GM23338 (cell line): ENCODE measurements around the gene TNFAIP6. TPM values are rescaled to one million over a fixed set of nuclear protein-coding genes. Genes with fewer than 3 reads are reported as not detected.

Experiments
- ATAC-seq: fragments of 200-7000 bp; cut with Tn5 transposase; 3 replicates; pipeline ENCODE4 v1.9.1; 2020
- DNase-seq: peaks from one replicate; pipeline ENCODE4 v3.0.0-alpha.2; 2015; ENCODE audit warnings: low spot score
- H2AFZ ChIP-seq: fragments of 200-600 bp; sonication (generic); 2 replicates; pipeline ENCODE4 v1.8.0; 2016; ENCODE audit warnings: antibody characterized with exemption, mild to moderate bottlenecking, moderate library complexity
- H3F3A ChIP-seq: fragments of 200-600 bp; sonication (generic); replicated peaks from 2 replicates; pipeline ENCODE4 v1.8.0; 2017; ENCODE audit warnings: antibody characterized with exemption, mixed run types, low read depth
- H3K27ac ChIP-seq: fragments of 200-600 bp; sonication (generic); 2 replicates; pipeline ENCODE4 v1.6.1; 2016; ENCODE audit warnings: low read depth
- H3K27me3 ChIP-seq: fragments of 200-600 bp; sonication (generic); 2 replicates; pipeline ENCODE4 v1.8.0; 2016; ENCODE audit warnings: mild to moderate bottlenecking, mixed run types, moderate library complexity; ENCODE audit not compliant: insufficient read depth
- H3K36me3 ChIP-seq: fragments of 200-600 bp; sonication (generic); 2 replicates; pipeline ENCODE4 v1.8.0; 2016; ENCODE audit warnings: mild to moderate bottlenecking; ENCODE audit not compliant: insufficient read depth
- H3K4me1 ChIP-seq: fragments of 200-600 bp; sonication (generic); 2 replicates; pipeline ENCODE4 v1.8.0; 2016; ENCODE audit warnings: mild to moderate bottlenecking, moderate library complexity; ENCODE audit not compliant: insufficient read depth
- H3K4me2 ChIP-seq: fragments of 200-600 bp; sonication (generic); 2 replicates; pipeline ENCODE4 v1.7.1; 2017; ENCODE audit warnings: mixed run types
- H3K4me3 ChIP-seq: fragments of 200-600 bp; sonication (generic); 2 replicates; pipeline ENCODE4 v1.6.1; 2016; ENCODE audit warnings: mixed run types
- H3K79me2 ChIP-seq: fragments of 200-600 bp; sonication (generic); replicated peaks from 2 replicates; pipeline ENCODE4 v1.8.0; 2017; ENCODE audit warnings: mild to moderate bottlenecking; ENCODE audit not compliant: insufficient read depth
- H3K9me2 ChIP-seq: fragments of 200-600 bp; sonication (generic); 2 replicates; pipeline ENCODE4 v1.8.0; 2017; ENCODE audit not compliant: insufficient read depth
- H4K20me1 ChIP-seq: fragments of 200-600 bp; sonication (generic); replicated peaks from 2 replicates; pipeline ENCODE4 v1.8.0; 2017; ENCODE audit warnings: mild to moderate bottlenecking; ENCODE audit not compliant: insufficient read depth
- H3K27ac Mint-ChIP-seq: 2 replicates; pipeline ENCODE4 v1.8.0; 2020; ENCODE audit warnings: inconsistent platforms, mild to moderate bottlenecking, moderate library complexity, mixed read lengths
- H3K27me3 Mint-ChIP-seq: 3 replicates; pipeline ENCODE4 v1.8.0; 2022; ENCODE audit warnings: low read depth, mild to moderate bottlenecking, moderate library complexity, mixed read lengths, inconsistent platforms; ENCODE audit not compliant: insufficient read depth, poor library complexity
- H3K36me3 Mint-ChIP-seq: 3 replicates; pipeline ENCODE4 v1.8.0; 2021; ENCODE audit warnings: low read depth, mild to moderate bottlenecking, inconsistent platforms, moderate library complexity, mixed read lengths
- H3K4me1 Mint-ChIP-seq: 3 replicates; pipeline ENCODE4 v1.8.0; 2020; ENCODE audit warnings: mild to moderate bottlenecking, inconsistent platforms, mixed read lengths
- H3K4me3 Mint-ChIP-seq: 3 replicates; pipeline ENCODE4 v1.8.0; 2021; ENCODE audit warnings: moderate library complexity, mild to moderate bottlenecking, inconsistent platforms, mixed read lengths
- H3K9me3 Mint-ChIP-seq: 3 replicates; pipeline ENCODE4 v1.8.0; 2020; ENCODE audit warnings: moderate library complexity, mild to moderate bottlenecking, inconsistent platforms, mixed read lengths
- NANOG ChIP-seq: IDR thresholded peaks from 2 replicates; pipeline ENCODE4 v1.6.1; 2016; ENCODE audit warnings: antibody characterized with exemption, borderline replicate concordance
- STAT1 ChIP-seq: IDR thresholded peaks from one replicate; pipeline ENCODE4 v1.6.1; 2016; ENCODE audit warnings: antibody characterized with exemption; ENCODE audit not compliant: unreplicated experiment
- ZNF331 ChIP-seq: fragments of 250-450 bp; sonication (Bioruptor Pico); IDR thresholded peaks from 2 replicates; pipeline ENCODE4 v1.5.0; 2020; ENCODE audit warnings: low read depth, mild to moderate bottlenecking, moderate library complexity
- polyA plus RNA-seq: library from polyadenylated mRNA; unstranded; fragments of >200 nt; fragmentation: Nextera tagmentation; extraction: Ambion mirVana; gene quantifications from 2 replicates; pipeline ENCODE4 v1.2.1, GENCODE V29; 2016
- total RNA-seq: library from RNA; depleted of rRNA; stranded (reverse); fragments of >200 nt; shearing (Covaris generic); gene quantifications from 2 replicates; pipeline ENCODE4 v1.2.3, GENCODE V29; 2014
- TF ChIP-seq, protein P1 (sequence below): fragments of 250-450 bp; sonication (Bioruptor Pico); IDR thresholded peaks from 2 replicates; pipeline ENCODE4 v1.5.0; 2020; ENCODE audit warnings: mild to moderate bottlenecking, moderate library complexity
- TF ChIP-seq, protein P2 (sequence below): IDR thresholded peaks from 2 replicates; pipeline ENCODE4 v1.6.1; 2016; ENCODE audit warnings: antibody characterized with exemption
- TF ChIP-seq, protein P3 (sequence below), 2 experiments: fragments of 200-600 bp in 1 of 2; sonication (generic) in 1 of 2; conservative IDR thresholded peaks; 2 replicates each; pipeline versions ENCODE4 v1.5.1 to v1.6.1; 2016 to 2017; ENCODE audit warnings: antibody characterized with exemption in 2 of 2, low read depth in 2 of 2, mild to moderate bottlenecking in 2 of 2, moderate library complexity in 1 of 2

TNFAIP6 gene
- total and polyA plus RNA-seq, 2 experiments from 2014 or later: 2.9 to 6.1 TPM

DNA sequence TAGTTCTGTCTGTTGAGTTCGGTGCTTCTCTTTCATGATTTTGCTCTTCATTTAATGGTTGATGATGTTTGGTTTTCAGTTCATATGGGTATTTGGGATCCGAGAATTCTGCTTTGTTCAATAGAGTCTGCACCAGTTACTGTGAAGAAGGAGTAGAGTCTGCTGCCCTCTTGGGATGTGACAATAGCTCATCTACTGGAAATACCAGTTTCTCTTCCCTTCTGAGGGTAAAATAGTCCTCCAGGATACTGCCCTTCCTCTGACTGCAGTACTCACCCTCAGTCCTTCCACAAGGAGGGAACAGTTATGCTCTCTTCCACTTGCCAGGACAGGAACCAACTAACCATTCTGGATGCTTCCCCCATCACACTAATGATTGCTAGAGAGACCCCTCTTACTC, 12.5 kb upstream of the TNFAIP6 start:
- no peak; the same call in 2 of the 3 replicates for ATAC-seq
- H3K27ac ChIP-seq: no peak overlapping the region
- H2AFZ ChIP-seq: no peak overlapping the region
- Mint-ChIP-seq H3K9me3 (peaks cover 16% of the 10 kb centered on the region), H3K4me3 (no peak overlapping the region), H3K36me3 (peaks cover 14% of the 10 kb centered on the region; the same call in 2 of the 3 replicates), H3K27me3 (no peaks in the 10 kb centered on the region), H3K4me1 (peaks cover 8% of the 10 kb centered on the region), H3K27ac (no peak overlapping the region)
- no peak overlapping the region for H3K4me3 ChIP-seq
- peaks cover 8% of the 10 kb centered on the region; the same call in 1 of the 2 replicates for H3K9me2 ChIP-seq
- H3K4me1 ChIP-seq: peaks cover 6% of the 10 kb centered on the region; the same call in 1 of the 2 replicates
- TF ChIP-seq ZNF331 (CRISPR knock-in tag) (no peak), NANOG (no peak), STAT1 (no peak)
- TF ChIP-seq, protein P1, sequence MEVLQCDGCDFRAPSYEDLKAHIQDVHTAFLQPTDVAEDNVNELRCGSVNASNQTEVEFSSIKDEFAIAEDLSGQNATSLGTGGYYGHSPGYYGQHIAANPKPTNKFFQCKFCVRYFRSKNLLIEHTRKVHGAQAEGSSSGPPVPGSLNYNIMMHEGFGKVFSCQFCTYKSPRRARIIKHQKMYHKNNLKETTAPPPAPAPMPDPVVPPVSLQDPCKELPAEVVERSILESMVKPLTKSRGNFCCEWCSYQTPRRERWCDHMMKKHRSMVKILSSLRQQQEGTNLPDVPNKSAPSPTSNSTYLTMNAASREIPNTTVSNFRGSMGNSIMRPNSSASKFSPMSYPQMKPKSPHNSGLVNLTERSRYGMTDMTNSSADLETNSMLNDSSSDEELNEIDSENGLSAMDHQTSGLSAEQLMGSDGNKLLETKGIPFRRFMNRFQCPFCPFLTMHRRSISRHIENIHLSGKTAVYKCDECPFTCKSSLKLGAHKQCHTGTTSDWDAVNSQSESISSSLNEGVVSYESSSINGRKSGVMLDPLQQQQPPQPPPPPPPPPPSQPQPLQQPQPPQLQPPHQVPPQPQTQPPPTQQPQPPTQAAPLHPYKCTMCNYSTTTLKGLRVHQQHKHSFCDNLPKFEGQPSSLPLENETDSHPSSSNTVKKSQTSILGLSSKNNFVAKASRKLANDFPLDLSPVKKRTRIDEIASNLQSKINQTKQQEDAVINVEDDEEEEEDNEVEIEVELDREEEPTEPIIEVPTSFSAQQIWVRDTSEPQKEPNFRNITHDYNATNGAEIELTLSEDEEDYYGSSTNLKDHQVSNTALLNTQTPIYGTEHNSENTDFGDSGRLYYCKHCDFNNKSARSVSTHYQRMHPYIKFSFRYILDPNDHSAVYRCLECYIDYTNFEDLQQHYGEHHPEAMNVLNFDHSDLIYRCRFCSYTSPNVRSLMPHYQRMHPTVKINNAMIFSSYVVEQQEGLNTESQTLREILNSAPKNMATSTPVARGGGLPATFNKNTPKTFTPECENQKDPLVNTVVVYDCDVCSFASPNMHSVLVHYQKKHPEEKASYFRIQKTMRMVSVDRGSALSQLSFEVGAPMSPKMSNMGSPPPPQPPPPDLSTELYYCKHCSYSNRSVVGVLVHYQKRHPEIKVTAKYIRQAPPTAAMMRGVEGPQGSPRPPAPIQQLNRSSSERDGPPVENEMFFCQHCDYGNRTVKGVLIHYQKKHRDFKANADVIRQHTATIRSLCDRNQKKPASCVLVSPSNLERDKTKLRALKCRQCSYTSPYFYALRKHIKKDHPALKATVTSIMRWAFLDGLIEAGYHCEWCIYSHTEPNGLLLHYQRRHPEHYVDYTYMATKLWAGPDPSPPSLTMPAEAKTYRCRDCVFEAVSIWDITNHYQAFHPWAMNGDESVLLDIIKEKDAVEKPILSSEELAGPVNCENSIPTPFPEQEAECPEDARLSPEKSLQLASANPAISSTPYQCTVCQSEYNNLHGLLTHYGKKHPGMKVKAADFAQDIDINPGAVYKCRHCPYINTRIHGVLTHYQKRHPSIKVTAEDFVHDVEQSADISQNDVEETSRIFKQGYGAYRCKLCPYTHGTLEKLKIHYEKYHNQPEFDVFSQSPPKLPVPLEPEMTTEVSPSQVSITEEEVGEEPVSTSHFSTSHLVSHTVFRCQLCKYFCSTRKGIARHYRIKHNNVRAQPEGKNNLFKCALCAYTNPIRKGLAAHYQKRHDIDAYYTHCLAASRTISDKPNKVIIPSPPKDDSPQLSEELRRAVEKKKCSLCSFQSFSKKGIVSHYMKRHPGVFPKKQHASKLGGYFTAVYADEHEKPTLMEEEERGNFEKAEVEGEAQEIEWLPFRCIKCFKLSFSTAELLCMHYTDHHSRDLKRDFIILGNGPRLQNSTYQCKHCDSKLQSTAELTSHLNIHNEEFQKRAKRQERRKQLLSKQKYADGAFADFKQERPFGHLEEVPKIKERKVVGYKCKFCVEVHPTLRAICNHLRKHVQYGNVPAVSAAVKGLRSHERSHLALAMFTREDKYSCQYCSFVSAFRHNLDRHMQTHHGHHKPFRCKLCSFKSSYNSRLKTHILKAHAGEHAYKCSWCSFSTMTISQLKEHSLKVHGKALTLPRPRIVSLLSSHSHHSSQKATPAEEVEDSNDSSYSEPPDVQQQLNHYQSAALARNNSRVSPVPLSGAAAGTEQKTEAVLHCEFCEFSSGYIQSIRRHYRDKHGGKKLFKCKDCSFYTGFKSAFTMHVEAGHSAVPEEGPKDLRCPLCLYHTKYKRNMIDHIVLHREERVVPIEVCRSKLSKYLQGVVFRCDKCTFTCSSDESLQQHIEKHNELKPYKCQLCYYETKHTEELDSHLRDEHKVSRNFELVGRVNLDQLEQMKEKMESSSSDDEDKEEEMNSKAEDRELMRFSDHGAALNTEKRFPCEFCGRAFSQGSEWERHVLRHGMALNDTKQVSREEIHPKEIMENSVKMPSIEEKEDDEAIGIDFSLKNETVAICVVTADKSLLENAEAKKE: no peak
- TF ChIP-seq, protein P2, sequence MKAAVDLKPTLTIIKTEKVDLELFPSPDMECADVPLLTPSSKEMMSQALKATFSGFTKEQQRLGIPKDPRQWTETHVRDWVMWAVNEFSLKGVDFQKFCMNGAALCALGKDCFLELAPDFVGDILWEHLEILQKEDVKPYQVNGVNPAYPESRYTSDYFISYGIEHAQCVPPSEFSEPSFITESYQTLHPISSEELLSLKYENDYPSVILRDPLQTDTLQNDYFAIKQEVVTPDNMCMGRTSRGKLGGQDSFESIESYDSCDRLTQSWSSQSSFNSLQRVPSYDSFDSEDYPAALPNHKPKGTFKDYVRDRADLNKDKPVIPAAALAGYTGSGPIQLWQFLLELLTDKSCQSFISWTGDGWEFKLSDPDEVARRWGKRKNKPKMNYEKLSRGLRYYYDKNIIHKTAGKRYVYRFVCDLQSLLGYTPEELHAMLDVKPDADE: no peak
- DNase-seq: no peak
- H3K36me3 ChIP-seq: no peaks in the 10 kb centered on the region
- H3K79me2 ChIP-seq: no peaks in the 10 kb centered on the region
- no peaks in the 10 kb centered on the region for H3K27me3 ChIP-seq
- no peaks in the 10 kb centered on the region for H3F3A ChIP-seq
- H3K4me2 ChIP-seq: no peak overlapping the region
- no peaks in the 10 kb centered on the region for H4K20me1 ChIP-seq

DNA sequence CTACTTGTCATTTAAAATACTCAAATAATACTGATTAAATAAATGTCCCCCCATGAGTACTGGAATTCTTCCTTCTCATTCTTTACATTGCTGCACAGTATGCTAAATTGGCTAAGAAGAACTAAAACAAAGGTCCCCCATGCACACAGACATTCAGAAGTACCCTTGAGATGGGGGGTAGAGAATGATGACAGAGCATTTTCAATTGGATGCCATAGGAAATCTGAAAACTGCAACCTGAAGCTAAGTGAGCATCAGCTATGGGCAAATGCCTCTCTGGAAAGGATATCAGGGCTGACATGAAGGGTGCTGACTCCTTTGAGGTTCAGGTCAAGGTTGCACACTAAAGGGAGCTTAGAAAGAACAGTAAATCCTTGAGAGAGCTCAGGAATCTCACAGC, 10.1 kb upstream of the TNFAIP6 start:
- Histone ChIP-seq H4K20me1 (no peaks in the 10 kb centered on the region), H3K79me2 (no peaks in the 10 kb centered on the region), H3K36me3 (no peaks in the 10 kb centered on the region), H3K27me3 (no peaks in the 10 kb centered on the region), H3K4me3 (no peak overlapping the region), H3F3A (no peaks in the 10 kb centered on the region), H3K4me1 (0 out of 2 replicates have a peak, but pooled peaks cover 4% of the 10 kb centered on the region), H3K27ac (no peak overlapping the region), H3K9me2 (peaks cover 8% of the 10 kb centered on the region; the same call in 1 of the 2 replicates), H2AFZ (peak overlapping the region; percentile 85), H3K4me2 (no peak overlapping the region)
- Mint-ChIP-seq H3K27ac (peak overlapping the region; percentile 73), H3K4me1 (peaks cover 6% of the 10 kb centered on the region), H3K27me3 (no peaks in the 10 kb centered on the region), H3K4me3 (no peak overlapping the region), H3K36me3 (no peaks in the 10 kb centered on the region), H3K9me3 (peaks cover under 1% of the 10 kb centered on the region; the same call in 2 of the 3 replicates)
- ATAC-seq (no peak), DNase-seq (no peak)
- no peak for TF ChIP-seq NANOG
- TF ChIP-seq, protein P3, sequence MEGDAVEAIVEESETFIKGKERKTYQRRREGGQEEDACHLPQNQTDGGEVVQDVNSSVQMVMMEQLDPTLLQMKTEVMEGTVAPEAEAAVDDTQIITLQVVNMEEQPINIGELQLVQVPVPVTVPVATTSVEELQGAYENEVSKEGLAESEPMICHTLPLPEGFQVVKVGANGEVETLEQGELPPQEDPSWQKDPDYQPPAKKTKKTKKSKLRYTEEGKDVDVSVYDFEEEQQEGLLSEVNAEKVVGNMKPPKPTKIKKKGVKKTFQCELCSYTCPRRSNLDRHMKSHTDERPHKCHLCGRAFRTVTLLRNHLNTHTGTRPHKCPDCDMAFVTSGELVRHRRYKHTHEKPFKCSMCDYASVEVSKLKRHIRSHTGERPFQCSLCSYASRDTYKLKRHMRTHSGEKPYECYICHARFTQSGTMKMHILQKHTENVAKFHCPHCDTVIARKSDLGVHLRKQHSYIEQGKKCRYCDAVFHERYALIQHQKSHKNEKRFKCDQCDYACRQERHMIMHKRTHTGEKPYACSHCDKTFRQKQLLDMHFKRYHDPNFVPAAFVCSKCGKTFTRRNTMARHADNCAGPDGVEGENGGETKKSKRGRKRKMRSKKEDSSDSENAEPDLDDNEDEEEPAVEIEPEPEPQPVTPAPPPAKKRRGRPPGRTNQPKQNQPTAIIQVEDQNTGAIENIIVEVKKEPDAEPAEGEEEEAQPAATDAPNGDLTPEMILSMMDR (conservative IDR thresholded peaks at IDR 0.05; ENCODE audit: low read depth in 2 of 2): no peak
- TF ChIP-seq, protein P2: no peak
